ENCODE data around the gene ERC2. TPM values are rescaled to one million over a fixed set of nuclear protein-coding genes. Genes with fewer than 3 reads are reported as not detected.

The ERC2 gene
- total RNA-seq, 4 donors from 2014 or later = 0.81 to 2.9 (median 1.6) TPM

GRCh38 chr3:56005196-56005805 is 463.0 kb downstream of the ERC2 start:
- Histone ChIP-seq H3K4me1 (no peaks in the 10 kb centered on the region), H3K4me3 (no peak overlapping the region), H3K27ac (no peak overlapping the region), H3K27me3 (no peaks in the 10 kb centered on the region), H3K9me3 (no peaks in the 10 kb centered on the region), H3K36me3 (no peaks in the 10 kb centered on the region)
- TF ChIP-seq CTCF (IDR thresholded peaks at IDR 0.05) = no peak
- ATAC-seq = no peak
- 73 to 75% methylated on average over 6 of the region's 6 CpGs for WGBS, 2 donors (ENCODE audit: low coverage in 1 of 2)

GRCh38 chr3:56003129-56003528 is 465.1 kb downstream of the ERC2 start:
- Histone ChIP-seq H3K36me3 (no peaks in the 10 kb centered on the region), H3K27ac (no peak overlapping the region), H3K9me3 (no peaks in the 10 kb centered on the region), H3K27me3 (no peaks in the 10 kb centered on the region), H3K4me1 (no peaks in the 10 kb centered on the region), H3K4me3 (no peak overlapping the region)
- TF ChIP-seq POLR2AphosphoS5 (IDR thresholded peaks at IDR 0.05) (no peak), POLR2A (IDR thresholded peaks at IDR 0.05) (no peak), CTCF (IDR thresholded peaks at IDR 0.05) (no peak), EP300 (IDR thresholded peaks at IDR 0.05) (no peak)
- ATAC-seq = no peak
- WGBS, 2 donors (ENCODE audit: low coverage in 1 of 2) = 68 to 93% methylated on average over 3 of the region's 3 CpGs

GRCh38 chr3:56001991-56002390 is 466.3 kb downstream of the ERC2 start:
- Histone ChIP-seq H3K36me3 (no peaks in the 10 kb centered on the region), H3K4me3 (no peak overlapping the region), H3K9me3 (no peaks in the 10 kb centered on the region), H3K27me3 (no peaks in the 10 kb centered on the region), H3K4me1 (no peaks in the 10 kb centered on the region), H3K27ac (no peak overlapping the region)
- TF ChIP-seq POLR2A (IDR thresholded peaks at IDR 0.05) = no peak
- TF ChIP-seq CTCF (IDR thresholded peaks at IDR 0.05) = no peak
- TF ChIP-seq EP300 (IDR thresholded peaks at IDR 0.05) = no peak
- TF ChIP-seq POLR2AphosphoS5 (IDR thresholded peaks at IDR 0.05) = no peak
- no peak for ATAC-seq

- WGBS, 2 donors (ENCODE audit: low coverage in 1 of 2) = 52% methylated on average over 4 of the region's 4 CpGs
- no peaks in the 10 kb centered on the region for H3K9me3 ChIP-seq
- no peak overlapping the region for H3K4me3 ChIP-seq
- H3K27ac ChIP-seq = no peak overlapping the region
- no peak for TF ChIP-seq CTCF (IDR thresholded peaks at IDR 0.05)
- no peak for TF ChIP-seq POLR2A (IDR thresholded peaks at IDR 0.05)
- no peak for TF ChIP-seq POLR2AphosphoS5 (IDR thresholded peaks at IDR 0.05)
- TF ChIP-seq EP300 (IDR thresholded peaks at IDR 0.05) = no peak
- ATAC-seq = no peak
- H3K4me1 ChIP-seq = no peaks in the 10 kb centered on the region
- no peaks in the 10 kb centered on the region for H3K36me3 ChIP-seq
- H3K27me3 ChIP-seq = no peaks in the 10 kb centered on the region
Measured at GRCh38 chr3:56001537-56001936, 466.7 kb downstream of the ERC2 start.

- Histone ChIP-seq H3K36me3 (no peaks in the 10 kb centered on the region), H3K27ac (no peak overlapping the region), H3K4me3 (no peak overlapping the region), H3K27me3 (no peaks in the 10 kb centered on the region), H3K9me3 (no peaks in the 10 kb centered on the region), H3K4me1 (no peaks in the 10 kb centered on the region)
- TF ChIP-seq EP300 (IDR thresholded peaks at IDR 0.05) (no peak), POLR2AphosphoS5 (IDR thresholded peaks at IDR 0.05) (no peak), CTCF (IDR thresholded peaks at IDR 0.05) (no peak), POLR2A (IDR thresholded peaks at IDR 0.05) (no peak)
- WGBS, 2 donors (ENCODE audit: low coverage in 1 of 2) = 75 to 83% methylated on average over 2 of the region's 2 CpGs
- no peak for ATAC-seq
Measured at GRCh38 chr3:55989366-55989765, 478.9 kb downstream of the ERC2 start.
